ENCODE results near the gene ABI2.

GRCh38 chr2:203383038-203383437 lies 54.8 kb downstream of the ABI2 start:
- TF ChIP-seq CTCF (conservative IDR thresholded peaks at IDR 0.05), result no peak
- no peak for TF ChIP-seq ZFX (IDR thresholded peaks at IDR 0.05)

Measured in C4-2B (cell line).